ENCODE measurements around the gene RMI2.

Gene RMI2

DNA sequence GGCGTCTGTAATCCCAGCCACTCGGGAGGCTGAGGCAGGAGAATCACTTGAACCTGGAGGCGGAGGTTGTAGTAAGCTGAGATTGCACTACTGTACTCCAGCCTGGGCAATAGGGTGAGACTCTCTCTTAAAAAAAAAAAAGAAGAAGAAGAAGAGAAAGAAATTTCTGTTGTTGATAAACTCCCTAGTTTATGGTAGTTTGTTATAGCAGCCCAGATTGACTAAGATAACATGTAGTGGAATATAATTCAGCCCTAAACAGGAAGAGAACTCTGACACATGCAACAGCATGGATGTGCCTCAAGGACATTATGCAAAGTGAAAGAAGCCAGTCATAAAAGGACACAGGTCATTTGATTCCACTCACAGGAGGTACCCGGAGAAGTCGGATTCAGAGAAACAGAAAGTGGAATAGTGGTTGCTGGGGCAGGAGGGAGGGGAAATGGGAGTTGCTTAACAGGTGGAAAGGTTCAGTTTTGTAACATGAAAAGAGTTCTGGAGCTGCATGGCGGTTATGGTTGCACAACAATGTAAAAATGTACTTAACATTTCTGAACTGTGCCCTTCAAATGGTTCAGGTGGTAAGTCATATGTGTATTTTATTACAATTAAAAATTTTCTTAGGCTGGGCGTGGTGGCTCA lies 38.1 kb upstream of the RMI2 start:
- H3K4me3 ChIP-seq (ENCODE audit: low read depth, low read length): no peak overlapping the region
- TF ChIP-seq, protein P1, sequence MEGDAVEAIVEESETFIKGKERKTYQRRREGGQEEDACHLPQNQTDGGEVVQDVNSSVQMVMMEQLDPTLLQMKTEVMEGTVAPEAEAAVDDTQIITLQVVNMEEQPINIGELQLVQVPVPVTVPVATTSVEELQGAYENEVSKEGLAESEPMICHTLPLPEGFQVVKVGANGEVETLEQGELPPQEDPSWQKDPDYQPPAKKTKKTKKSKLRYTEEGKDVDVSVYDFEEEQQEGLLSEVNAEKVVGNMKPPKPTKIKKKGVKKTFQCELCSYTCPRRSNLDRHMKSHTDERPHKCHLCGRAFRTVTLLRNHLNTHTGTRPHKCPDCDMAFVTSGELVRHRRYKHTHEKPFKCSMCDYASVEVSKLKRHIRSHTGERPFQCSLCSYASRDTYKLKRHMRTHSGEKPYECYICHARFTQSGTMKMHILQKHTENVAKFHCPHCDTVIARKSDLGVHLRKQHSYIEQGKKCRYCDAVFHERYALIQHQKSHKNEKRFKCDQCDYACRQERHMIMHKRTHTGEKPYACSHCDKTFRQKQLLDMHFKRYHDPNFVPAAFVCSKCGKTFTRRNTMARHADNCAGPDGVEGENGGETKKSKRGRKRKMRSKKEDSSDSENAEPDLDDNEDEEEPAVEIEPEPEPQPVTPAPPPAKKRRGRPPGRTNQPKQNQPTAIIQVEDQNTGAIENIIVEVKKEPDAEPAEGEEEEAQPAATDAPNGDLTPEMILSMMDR (IDR thresholded peaks at IDR 0.05; ENCODE audit: low read depth, low read length): no peak

DNA sequence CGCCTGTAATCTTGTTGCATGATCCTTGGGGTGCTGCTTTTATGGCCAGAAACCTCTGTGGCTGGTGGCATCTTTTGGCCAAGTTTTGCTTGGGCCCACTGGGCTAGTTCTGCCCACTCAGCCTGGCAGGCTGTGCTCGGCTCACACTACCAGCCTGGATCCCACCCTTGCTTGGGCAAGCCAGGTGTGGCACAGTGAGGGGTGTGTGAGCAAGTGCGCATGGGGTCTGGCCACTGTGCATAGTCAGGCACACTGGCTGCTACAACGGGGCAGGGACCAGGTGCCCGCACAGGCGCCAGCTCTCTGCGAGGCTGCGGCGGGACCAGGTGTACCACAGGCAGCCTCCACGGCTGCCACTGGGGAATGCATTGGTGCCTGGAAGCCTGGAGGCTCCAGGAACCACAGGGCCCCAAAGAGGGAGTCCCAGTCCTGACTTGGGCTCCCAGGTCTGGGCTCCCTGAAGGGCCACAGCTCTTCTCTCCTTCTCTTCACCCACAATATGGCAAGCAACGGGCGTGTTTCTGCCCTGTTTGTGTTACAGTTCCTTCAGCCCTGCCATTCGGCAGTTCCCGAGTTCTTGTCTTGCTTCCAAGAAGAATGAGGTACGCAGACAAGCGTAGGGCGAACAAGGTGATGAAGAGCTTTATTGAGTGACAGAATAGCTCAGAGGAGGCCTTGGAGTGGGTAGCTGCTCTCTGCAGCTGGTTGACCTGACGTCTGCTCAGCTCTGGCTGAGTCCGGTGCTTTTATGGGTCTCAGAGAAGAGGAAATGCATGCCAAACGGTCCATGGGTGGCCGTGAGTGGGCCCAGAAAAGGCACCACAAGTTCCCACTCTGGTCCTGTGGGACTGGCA lies 37.4 kb upstream of the RMI2 start:
- TF ChIP-seq, protein P1 (IDR thresholded peaks at IDR 0.05; ENCODE audit: low read depth, low read length): no peak
- no peak overlapping the region for H3K4me3 ChIP-seq (ENCODE audit: low read depth, low read length)

- no peak overlapping the region for H3K4me3 ChIP-seq (ENCODE audit: low read depth, low read length)
- TF ChIP-seq, protein P1 (IDR thresholded peaks at IDR 0.05; ENCODE audit: low read depth, low read length): no peak
These were observed 36.6 kb upstream of the RMI2 start for GRCh38 chr16:11308493-11309283.

DNA sequence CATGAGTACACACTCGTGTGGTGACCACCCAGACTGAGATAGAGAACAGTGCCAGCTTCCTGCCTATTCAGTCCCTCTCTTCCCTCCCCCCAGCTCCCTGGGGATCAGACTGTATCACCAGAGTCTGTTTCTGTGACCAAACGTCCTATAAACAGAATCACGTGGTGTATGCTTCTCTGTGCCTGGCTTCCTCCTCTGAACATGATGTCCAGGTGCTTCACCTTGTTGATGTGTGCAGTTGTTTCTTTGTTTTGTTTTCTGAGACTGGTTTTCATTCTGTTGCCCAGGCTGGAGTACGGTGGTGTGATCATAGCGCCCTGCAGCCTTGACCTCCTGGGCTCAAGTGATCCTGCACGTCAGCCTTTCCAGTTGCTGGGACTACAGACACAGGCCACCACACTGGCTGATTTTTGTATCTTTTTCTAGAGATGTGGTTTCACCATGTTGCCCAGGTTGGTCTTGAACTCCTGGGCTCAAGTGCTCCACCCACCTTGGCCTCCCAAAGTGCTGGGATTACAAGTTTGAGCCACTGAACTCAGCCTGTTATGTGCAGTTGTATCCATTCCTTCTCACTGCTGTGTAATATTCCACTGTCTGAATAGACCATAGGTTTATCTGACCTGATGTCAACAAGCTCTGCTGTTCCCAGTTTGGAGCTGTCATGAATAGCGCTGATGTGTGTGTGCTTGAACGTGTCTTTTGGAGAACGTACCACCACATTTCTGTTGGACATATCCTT lies 35.2 kb upstream of the RMI2 start:
- H3K4me3 ChIP-seq (ENCODE audit: low read depth, low read length): no peak overlapping the region
- TF ChIP-seq, protein P1 (IDR thresholded peaks at IDR 0.05; ENCODE audit: low read depth, low read length): no peak

DNA sequence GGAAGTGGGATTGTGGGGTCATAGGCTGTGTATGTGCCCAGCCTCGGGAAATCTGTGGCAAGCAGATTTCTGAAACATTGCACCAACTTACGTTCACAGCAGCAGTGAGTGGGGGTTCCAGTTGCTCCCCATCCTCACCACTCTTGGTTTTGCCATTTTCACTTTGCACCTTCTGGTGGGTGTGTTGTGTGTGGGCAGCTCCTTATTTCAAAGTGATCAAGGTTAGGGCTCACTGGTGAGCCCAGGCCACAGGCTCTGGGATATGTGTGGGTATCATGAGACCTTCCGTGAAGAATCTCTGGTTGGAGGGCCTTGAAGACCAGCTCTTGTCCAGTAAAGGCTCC lies 34.7 kb upstream of the RMI2 start:
- TF ChIP-seq, protein P1 (IDR thresholded peaks at IDR 0.05; ENCODE audit: low read depth, low read length): no peak
- H3K4me3 ChIP-seq (ENCODE audit: low read depth, low read length): no peak overlapping the region

DNA sequence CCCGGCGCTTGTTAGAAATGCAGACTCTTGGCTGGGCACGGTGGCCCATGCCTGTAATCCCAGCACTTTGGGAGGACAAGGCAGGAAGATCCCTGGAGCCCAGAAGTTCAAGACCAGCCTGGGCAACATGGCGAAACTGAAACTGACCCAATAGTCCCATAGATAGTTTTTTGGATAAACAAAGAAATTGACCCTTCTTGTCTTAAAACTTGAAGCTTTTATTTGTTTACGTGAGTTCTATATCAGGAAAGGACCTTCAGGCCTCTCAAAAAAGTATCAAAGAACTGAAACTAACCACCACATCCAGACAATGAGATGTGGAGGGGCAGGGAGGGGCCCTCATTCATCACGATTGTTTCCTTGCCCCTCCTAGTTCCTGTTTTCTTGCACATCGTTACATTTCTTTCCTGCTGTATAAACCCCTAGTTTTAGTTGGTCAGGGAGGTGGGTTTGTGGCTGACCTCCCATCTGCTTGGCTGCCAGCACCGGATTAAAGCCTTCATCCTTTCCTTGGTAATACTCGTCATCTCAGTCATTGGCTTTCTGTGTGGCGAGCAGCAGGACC lies 34.2 kb upstream of the RMI2 start:
- H3K4me3 ChIP-seq (ENCODE audit: low read depth, low read length): no peak overlapping the region
- TF ChIP-seq, protein P1 (IDR thresholded peaks at IDR 0.05; ENCODE audit: low read depth, low read length): no peak

Measured in WI38 (cell line).